Cortex of kidney (tissue), 1 donor: ENCODE measurements around the gene B3GNT8.
"Not testable (repeated sequence)": the region's sequence is repeated elsewhere in the genome, so short reads cannot be mapped to it uniquely, and the experiment has no call there.

Source experiments
- DNase-seq: peaks from one replicate; lab custom pipeline; 2025; lab: John Stamatoyannopoulos, UW

Gene B3GNT8

DNA sequence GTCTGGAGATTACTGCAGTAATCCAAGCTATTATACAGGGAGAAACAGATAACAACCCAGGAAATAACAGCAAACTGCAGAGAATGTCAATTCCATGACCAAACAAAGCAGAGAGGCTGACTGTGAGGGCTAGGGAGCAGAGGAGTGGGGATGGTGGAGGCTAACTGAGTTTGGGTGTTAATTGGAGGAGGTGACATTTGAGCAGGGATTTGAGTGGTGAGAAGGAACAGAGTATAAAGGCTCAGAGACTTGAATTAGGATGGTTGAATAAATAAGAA lies 9.4 kb upstream of the B3GNT8 start:
- DNase-seq: no peak

DNA sequence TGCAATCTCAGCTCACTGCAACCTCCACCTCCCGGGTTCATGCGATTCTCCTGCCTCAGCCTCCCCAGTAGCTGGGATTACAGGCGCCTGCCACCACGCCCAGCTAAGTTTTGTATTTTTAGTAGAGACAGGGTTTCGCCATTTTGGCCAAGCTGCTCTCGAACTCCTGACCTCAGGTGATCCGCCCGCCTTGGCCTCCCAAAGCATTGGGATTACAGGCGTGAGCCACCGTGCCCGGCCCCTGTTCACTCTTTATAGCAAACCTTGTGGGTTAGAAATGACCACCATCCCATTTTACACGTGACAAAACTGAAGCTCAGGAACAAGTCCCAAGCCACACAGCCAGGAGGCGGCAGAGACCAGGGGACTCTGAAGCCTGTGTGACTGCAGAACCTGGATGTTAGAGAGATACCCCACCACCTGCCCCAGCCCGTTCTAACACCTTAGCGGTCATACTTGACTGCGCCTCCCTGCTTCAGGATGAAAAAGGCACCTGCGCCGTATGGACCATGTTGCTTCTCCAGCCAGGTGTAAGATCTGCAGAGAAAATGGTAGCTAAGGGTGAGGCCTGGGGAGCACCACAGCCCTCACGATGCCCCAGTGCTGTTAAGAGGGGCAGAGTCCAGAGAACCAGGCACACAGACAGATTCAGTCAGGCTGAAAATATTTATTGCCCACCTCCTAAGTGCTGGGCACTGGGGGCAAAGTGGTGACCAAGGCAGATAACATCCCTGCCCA lies 8.9 kb upstream of the B3GNT8 start:
- no peak for DNase-seq

DNA sequence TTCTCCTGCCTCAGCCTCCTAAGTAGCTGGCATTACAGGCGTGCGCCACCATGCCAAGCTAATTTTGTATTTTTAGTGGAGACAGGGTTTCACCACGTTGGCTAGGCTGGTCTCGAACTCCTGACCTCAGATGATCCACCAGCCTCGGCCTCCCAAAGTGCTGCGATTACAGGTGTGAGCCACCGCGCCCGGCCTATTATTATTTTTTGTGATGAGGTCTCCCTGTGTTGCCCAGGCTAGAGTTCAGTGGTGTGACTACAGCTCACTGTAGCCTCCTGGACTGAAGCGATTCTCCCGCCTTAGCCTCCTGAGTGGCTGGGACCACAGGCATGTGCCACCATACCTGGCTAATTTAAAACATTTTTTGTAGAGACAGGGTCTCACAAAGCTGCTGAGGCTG lies 8.2 kb upstream of the B3GNT8 start:
- not testable (repeated sequence) for DNase-seq

DNA sequence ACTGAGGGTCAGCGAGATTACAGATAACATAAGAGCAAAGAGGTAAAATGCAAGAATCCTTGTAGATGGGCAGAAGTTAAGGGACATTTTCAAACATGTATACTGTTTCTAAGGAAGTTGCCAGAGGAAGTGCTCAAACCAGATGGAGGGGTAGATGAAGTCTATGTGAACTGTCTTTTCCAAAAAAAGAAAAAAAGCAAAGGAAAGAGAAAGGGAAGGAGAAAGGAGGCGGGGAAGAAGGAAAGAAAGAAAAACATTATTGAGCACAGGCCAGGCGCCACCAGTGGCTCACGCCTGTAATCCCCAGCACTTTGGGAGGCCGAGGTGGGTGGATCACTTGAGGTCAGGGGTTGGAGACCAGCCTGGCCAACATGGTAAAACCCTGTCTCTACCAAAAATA lies 7.3 kb upstream of the B3GNT8 start:
- no peak for DNase-seq

DNA sequence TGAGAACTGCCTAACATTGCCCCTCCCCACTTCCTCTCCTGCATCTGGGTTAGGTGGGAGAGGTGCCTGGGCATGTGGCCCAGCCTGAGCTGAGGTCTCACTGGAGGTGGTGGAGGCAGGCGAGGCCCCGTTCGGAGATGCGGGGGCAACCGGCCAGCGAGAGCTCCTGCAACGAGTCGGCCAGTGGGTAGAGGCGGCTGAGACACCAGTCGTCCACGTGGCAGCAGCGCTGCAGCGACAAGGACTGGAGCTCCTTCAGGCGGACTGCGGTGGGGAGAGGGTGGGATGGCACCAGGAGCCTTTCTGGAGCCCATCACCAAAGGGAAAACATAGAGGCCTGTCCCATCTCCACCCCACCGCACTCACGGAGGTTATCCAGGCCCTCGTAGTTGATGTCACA lies 6.0 kb upstream of the B3GNT8 start:
- no peak for DNase-seq

DNA sequence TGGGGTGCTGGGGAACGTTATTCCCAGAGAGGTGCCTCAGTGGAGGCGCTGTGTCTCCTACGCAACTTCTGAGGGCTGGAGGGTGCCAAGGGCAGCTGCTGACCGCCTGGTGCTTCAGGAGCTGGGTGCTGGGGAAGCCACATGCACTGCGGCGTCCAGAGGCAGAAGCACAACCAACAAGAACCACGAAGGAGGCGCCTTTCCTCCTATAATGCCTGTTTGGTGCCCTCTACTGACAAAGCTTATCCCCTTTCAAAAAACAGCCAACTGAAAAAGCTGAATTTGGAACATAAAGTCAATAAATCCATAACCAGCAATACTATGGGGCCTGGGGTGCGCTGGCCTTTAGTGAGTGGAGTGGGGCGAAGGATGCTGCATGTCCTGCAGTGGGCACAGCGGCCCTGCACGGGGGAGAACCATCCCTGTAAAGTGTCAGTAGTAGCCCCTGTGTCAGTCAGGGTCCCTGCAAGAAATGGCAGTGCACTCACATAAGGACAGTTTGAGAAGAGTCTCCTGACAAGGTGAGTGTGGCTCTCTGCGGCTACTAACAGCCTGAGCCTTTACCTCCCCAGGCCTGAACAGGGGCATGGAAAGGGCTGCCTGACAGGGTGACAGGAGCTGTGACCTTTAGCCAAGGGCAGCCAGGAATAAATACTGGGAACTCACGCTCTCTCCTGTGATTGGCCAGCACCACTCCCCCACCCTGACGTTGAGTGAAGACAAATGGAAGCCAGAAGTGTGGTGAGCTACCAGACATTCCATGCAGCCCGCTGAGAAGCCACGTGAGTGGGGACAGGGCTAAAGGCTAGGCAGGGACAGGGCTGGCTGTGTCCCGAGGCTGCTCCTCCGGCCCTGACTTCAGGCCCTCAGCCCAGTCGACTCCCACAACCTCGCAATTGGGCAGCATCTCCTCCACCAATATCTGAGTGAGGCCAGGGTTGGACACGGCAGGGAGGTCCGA lies 4.5 kb upstream of the B3GNT8 start:
- no peak for DNase-seq

DNA sequence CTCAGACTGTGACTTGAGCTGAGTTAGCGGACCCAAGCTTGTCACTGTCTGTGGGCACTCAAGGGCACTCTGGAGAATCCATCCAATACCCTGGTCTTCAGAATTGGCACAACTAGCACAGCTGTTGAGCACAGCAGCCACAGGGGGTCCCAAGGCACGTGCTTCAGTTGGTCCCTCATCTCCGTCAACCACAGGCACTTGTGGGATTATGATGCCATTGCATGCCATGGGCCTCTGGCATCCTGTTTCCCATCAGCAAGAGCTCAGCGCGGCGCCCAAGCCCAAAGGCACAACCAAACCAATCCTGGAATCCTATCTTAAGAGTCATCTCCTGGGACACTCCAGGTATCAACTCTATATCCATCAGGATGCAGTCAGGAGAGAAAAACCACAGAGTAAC lies 3.7 kb upstream of the B3GNT8 start:
- DNase-seq: no peak

DNA sequence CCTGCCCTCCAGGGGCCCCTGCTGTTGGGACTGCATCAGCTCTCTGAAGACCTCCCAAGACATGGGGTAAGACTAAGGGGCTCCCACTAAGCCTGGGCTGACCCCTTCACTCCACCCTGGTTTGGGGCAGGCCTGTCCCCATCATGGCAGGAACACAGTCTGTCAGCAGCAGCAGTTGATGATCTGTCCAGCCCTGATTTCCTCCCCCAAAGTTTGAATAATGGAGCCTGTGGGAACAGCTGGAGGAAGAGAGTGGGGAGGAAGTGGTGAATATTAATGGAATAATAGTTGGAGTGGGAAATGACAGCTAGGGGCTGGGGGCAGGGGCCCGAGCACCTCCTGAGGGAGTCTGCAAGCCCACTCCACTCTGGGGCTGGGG lies 1.3 kb upstream of the B3GNT8 start:
- DNase-seq: no peak

DNA sequence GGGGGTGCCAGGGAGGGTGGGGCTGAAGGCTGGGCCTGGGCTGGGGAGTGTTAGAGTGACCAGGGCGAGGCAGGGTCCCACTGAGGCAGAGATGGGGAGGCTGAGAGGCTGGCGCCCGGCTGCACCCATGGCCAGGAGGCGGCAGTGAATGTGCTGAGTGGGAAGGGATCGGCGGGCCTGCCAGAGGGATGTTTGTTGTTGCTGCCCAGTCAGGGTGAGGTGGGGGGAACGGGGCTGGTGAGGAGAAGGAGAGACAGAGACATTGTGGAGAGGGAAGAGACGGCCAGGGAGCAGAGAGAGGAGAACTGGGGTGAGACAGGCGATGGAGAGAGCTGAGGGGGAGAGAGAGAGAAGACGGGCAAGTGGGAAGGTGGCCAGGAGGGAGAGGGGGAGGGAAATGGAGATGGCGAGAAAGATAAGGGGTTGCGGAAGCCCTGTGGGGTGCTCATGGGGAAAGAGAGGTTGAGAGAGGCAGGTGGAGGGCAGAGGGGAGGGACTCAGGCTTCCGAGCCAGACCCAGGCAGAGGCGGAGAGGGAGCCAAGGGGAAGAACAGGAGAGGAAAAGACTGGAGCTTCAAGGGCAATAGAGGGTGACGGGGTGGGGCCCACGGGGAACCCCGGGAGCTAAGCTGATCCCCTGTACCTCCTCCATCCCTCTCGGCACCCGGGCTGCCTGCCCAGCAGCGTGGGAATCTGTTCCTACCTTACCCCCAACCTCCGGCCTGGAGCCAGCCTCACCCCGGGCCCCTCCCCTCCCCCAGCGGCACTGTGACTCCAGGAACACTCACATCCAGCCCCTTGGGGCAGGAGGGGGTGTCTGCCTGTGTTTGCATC lies 690 bp upstream of the B3GNT8 start:
- DNase-seq: no peak

DNA sequence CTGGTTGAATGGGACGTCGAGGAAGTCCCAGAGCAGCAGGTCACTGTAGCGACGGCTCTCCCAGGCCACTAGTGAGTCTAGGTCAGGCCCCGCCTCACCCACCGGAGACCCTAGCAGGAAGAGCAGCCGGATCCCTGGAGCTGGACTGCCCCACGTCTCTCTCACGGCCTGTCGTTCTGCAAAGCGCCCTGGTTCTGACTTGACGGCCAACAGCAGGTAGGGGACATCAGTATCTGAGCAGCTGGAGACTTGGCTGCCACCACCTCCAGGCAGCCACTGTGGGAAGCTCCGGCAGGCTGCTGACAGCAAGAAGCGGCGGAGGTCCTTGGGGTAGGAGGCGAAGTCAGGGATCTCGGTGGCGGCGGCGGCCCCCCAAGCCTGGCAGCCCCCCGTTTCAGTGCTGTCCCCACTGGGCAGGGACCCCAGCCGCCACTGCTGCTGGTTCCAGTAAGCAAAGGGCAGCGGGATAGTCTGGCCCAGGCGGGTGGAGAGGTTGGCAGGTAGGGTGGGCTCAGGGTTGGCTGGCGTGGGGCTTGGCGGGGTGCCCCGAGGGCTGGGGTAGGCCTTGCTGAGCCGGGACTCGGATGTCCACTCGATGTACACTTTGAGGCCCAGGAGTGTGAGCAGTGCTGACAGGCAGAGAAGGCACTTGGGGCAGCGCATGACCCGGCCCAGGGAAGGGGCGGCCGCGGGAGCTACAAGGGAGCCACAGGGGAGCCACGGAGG lies 895 bp downstream of the B3GNT8 start:
- no peak for DNase-seq

DNA sequence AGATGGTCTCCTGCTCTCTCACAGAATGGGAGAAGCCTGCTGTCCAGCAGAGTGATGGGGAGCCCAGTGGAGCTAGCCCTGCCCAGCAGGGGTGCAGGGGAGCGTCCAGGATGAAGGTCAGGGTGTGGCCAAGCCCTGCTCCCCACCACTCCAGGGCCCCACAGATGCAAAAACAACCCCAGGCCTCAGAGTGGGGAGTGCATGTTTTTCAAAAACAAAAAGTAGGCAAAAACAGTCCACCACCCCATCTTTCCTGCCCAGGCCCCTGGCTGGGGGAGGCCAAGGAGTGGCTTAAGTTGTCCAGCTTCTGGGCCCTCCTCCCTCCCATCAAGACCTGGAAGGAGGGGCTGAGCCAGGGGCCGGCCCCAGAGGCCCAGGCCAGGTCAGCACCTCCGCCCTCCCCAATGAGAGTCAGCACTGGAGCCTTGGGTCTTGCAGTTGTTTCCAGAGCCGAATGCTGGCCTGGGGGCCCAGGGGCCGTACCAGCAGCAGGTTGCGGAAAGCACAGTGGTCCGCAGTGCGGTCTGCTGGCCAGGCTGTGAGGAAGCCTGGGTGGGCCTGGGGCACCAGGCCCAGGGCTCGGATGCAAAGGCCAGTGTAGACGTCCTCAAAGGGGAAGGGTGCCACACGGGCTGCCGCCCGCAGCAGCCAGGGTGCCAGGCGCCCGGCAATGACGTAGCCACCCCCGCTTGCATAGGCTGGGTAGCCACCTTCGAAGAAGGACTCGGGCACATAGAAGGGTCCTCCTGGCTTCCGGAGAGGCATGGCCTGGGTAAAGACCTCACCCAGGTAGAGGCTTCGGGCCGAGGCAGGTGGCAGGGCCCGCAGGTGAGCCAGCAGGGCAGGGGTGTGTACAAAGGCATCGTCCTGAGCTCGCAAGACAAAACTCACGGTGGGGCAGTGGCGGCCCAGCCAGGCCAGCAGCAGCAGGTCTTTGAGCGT lies 1.7 kb downstream of the B3GNT8 start:
- DNase-seq: no peak

DNA sequence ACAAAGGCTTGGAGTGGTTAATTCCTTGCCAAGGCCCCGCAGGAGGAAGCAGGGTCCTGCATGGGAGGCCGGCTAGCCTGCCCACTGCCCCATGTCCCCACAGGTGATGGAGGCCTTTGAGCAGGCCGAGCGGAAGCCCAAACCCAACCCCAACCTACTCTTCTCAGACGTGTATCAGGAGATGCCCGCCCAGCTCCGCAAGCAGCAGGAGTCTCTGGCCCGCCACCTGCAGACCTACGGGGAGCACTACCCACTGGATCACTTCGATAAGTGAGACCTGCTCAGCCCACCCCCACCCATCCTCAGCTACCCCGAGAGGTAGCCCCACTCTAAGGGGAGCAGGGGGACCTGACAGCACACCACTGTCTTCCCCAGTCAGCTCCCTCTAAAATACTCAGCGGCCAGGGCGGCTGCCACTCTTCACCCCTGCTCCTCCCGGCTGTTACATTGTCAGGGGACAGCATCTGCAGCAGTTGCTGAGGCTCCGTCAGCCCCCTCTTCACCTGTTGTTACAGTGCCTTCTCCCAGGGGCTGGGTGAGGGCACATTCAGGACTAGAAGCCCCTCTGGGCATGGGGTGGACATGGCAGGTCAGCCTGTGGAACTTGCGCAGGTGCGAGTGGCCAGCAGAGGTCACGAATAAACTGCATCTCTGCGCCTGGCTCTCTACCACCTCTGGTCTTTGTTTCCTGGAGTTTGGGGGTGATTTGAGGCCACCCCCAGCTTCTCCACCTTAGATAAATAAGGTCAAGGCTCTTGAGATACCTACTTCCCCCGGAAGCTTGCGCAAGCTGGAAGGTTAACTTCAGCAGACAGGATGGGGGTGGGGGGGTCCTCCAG lies 2.6 kb downstream of the B3GNT8 start:
- DNase-seq: no peak

DNA sequence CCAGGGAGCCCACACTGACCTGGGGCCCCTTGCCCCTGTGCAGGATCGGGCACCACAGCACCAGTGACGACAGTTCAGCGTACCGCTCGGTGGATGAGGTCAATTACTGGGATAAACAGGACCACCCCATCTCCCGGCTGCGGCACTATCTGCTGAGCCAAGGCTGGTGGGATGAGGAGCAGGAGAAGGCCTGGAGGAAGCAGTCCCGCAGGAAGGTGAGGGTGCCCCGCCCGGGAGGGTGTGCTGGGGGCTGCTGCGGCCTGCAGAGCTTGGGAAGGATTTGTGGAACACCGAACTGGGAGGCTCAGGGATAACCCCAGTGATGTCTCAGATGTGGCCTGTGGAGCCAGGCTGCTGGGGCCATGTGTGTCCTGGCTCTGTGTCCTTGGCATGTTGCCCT lies 4.2 kb downstream of the B3GNT8 start:
- DNase-seq: no peak

DNA sequence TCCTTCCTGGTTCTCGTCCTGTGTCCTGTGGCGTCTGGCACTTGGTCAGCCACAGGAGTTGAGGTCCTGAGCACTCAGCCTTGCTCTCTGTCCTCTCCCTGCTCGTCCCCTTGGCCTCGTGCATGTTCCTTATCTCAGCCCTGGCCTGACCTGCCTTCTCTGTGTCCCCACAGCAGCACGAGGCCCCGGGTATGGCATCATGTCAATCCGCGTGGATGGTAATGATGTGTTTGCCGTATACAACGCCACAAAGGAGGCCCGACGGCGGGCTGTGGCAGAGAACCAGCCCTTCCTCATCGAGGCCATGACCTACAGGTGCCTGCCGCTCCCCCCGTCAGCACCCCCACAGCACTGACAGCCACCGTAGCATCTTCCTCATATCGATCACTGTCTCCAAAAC lies 4.7 kb downstream of the B3GNT8 start:
- no peak for DNase-seq

DNA sequence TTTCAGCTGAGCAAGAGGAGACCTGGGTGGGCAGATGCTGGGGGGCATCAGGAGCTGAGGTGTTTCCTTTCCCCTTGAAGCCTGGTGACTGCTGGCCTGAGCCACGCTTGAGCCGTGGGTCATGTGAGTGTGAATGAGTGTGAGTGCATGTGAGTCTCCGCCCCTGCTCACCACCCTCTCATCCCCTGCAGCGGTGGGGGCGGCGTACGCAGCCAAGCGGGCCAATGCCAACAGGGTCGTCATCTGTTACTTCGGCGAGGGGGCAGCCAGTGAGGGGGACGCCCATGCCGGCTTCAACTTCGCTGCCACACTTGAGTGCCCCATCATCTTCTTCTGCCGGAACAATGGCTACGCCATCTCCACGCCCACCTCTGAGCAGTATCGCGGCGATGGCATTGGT lies 5.2 kb downstream of the B3GNT8 start:
- DNase-seq: no peak

DNA sequence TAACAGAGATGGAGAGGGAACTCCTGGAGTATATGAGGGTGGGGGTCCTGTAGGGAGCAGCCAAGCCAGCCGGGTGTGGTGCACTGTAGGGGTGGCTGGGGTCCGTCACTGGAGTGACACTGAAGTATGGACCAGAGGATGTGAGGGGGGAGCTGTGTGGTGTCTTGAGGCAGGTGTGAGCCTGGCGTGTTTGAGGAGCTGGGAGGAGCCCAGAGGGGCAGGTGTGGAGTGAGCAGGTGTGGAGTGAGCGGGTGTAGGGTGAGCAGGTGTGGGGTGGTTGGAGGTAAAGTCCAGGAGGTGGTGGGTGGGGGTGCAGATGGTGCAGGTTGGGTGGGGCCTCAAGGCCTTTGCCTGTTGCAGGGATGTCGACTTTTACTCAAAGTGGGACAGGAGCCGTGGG lies 5.9 kb downstream of the B3GNT8 start:
- DNase-seq: no peak

DNA sequence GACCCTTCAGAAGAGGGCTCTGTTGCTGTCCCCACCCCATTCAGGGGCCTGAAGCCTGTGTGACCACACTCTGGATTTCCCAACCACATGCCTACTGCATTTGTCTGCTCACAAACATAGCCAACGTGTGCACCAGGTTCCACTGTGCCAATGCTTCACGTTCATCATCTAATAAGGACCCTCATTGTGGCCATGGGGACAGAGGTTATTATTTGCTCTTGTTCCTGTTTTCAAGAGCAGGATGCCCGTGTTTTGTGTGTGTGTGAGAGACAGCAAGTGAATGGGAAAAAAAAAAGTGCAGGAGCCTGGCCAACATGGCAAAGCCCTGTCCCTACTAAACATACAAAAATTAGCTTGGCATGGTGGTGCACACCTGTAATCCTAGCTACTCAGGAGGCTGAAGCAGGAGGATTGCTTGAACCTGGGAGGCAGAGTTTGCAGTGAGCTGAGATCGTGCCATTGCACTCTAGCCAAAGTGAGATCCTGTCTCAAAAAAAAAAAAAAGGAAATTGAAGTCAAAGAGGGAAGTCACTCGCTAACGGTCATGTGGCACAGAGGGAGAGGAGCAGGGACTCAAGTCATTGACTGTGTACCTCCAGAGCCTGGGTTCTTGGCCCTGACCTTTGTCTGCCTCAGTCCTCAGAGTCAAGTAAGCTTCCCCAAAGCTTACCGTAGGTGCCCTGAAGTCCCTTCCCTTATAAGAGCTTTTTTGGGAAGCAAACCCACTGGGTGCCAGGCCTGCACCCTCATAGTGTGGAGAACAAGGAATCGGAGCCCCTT lies 6.9 kb downstream of the B3GNT8 start:
- DNase-seq: no peak

DNA sequence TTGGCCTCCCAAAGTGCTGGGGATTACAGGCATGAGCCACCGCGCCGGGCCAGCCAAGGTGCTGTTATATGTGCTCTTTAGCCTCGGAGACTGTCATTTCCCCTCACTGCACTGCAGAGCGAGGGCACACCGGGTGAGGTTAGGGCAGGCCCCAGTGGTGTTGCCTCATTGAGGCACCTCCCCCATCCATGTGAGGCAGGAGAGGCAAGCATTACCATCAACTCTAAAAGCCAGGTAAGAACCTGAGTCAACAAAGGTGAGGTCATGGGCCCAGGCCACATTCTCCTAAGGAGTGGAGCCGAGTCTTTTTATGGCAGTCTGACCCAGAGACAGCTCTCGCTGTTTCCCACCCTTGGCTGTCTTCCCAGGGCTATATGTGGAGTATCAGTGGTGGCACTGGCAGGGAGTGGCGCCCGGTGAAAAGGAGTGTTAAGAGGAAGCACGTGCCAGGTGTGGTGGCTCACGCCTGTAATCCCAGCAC lies 10.9 kb downstream of the B3GNT8 start:
- DNase-seq: no peak

DNA sequence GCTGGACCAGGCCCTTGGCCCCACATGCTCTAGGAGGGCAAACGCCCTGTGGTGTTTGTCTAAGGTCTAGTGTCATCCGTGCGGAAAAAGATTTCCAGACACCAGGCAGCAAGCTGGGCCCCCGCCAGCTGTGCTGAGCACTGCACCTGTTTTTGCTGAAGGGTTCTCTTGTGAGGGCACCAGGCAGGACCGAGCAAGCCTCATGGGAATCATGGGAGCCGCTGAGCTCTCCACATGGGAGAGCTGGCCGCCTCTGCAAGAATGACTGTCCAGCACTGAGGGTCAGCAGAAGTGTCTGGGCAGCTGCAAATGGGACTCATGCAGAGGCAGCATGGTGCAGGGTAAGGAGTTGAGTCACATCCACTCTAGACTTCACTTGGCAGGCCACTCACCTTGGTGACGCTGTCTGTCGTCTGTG lies 12.0 kb downstream of the B3GNT8 start:
- no peak for DNase-seq
